Peyer's patch (tissue), 4 donors: ENCODE measurements around the gene HS3ST2. TPM values are rescaled to one million over a fixed set of nuclear protein-coding genes. Genes with fewer than 3 reads are reported as not detected.

Source experiments
- DNase-seq, 3 donors: peaks; one replicate each; pipeline ENCODE4 v3.0.0-alpha.2; 2017 to 2019
- H3K27ac ChIP-seq, 4 donors: fragments of 200-600 bp; sonication (generic); one replicate each; pipeline ENCODE4 v1.5.1; 2016 to 2019
- H3K27me3 ChIP-seq, 2 donors: fragments of 200-600 bp; sonication (generic); one replicate each; pipeline ENCODE4 v1.5.1; 2019
- H3K36me3 ChIP-seq, 3 donors: fragments of 200-600 bp; sonication (generic); one replicate each; pipeline ENCODE4 v1.5.1; 2016 to 2019
- H3K4me1 ChIP-seq, 4 donors: fragments of 200-600 bp; sonication (generic); one replicate each; pipeline ENCODE4 v1.5.1; 2016 to 2019
- H3K4me3 ChIP-seq, 4 donors: fragments of 200-600 bp; sonication (generic); 1 replicate in 3 of 4; 2 replicates in 1 of 4; pipeline ENCODE4 v1.5.1; 2016 to 2019; ENCODE audit warnings: mild to moderate bottlenecking in 1 of 4
- H3K9me3 ChIP-seq, 4 donors: fragments of 200-600 bp; sonication (generic); one replicate each; pipeline ENCODE4 v1.5.1; 2016 to 2019; ENCODE audit warnings: mild to moderate bottlenecking in 1 of 4
- CTCF ChIP-seq, 6 experiments: fragments of 450-650 bp in 4 of 6; fragments of 200-600 bp in 2 of 6; sonication (generic) in 1 of 6; IDR thresholded peaks; one replicate each; pipeline ENCODE4 v1.5.1; 2017 to 2019; ENCODE audit warnings: antibody characterized with exemption in 6 of 6, mild to moderate bottlenecking in 3 of 6, moderate library complexity in 1 of 6
- POLR2A ChIP-seq, 2 donors: fragments of 450-650 bp; IDR thresholded peaks; one replicate each; pipeline ENCODE4 v1.5.1; 2017; ENCODE audit warnings: antibody characterized with exemption in 2 of 2, mild to moderate bottlenecking in 2 of 2, moderate library complexity in 2 of 2
- total RNA-seq, 4 donors: library from RNA; depleted of rRNA; stranded (reverse); fragments of >200 nt; gene quantifications; one replicate each; pipeline ENCODE4 v1.1.0, GENCODE V29; 2016

The HS3ST2 gene
- total RNA-seq, 4 donors from 2014 or later, result 0.40 TPM; not detected in 3

- DNase-seq, result no peak
- H3K27me3 ChIP-seq, result no peaks in the 10 kb centered on the region
- no peaks in the 10 kb centered on the region for H3K9me3 ChIP-seq
- no peak overlapping the region for H3K4me3 ChIP-seq
- TF ChIP-seq POLR2A (IDR thresholded peaks at IDR 0.05), result no peak
- no peak for TF ChIP-seq CTCF (IDR thresholded peaks at IDR 0.05)
- no peaks in the 10 kb centered on the region for H3K4me1 ChIP-seq
- no peak overlapping the region for H3K27ac ChIP-seq
- no peaks in the 10 kb centered on the region for H3K36me3 ChIP-seq
Measured at GRCh38 chr16:22786691-22787090, 27.3 kb upstream of the HS3ST2 start.

- Histone ChIP-seq H3K4me1 (no peaks in the 10 kb centered on the region), H3K9me3 (no peaks in the 10 kb centered on the region), H3K36me3 (no peaks in the 10 kb centered on the region), H3K4me3 (no peak overlapping the region), H3K27me3 (no peaks in the 10 kb centered on the region), H3K27ac (no peak overlapping the region)
- TF ChIP-seq CTCF (IDR thresholded peaks at IDR 0.05), result no peak
- no peak for TF ChIP-seq POLR2A (IDR thresholded peaks at IDR 0.05)
- no peak for DNase-seq
Measured at GRCh38 chr16:22787466-22788192, 26.3 kb upstream of the HS3ST2 start.

- H3K4me1 ChIP-seq, result no peaks in the 10 kb centered on the region
- no peak for DNase-seq
- H3K9me3 ChIP-seq, result no peaks in the 10 kb centered on the region
- no peaks in the 10 kb centered on the region for H3K36me3 ChIP-seq
- TF ChIP-seq CTCF (IDR thresholded peaks at IDR 0.05), result no peak
- no peak for TF ChIP-seq POLR2A (IDR thresholded peaks at IDR 0.05)
- no peaks in the 10 kb centered on the region for H3K27me3 ChIP-seq
- no peak overlapping the region for H3K27ac ChIP-seq
- no peak overlapping the region for H3K4me3 ChIP-seq
Measured at GRCh38 chr16:22788193-22788530, 25.8 kb upstream of the HS3ST2 start.

- Histone ChIP-seq H3K27ac (no peak overlapping the region), H3K9me3 (peaks cover 0 to 3% (median 0%) of the 10 kb centered on the region in 4 donors), H3K27me3 (no peaks in the 10 kb centered on the region), H3K4me1 (no peaks in the 10 kb centered on the region), H3K36me3 (no peaks in the 10 kb centered on the region), H3K4me3 (no peak overlapping the region)
- no peak for TF ChIP-seq POLR2A (IDR thresholded peaks at IDR 0.05)
- DNase-seq, result no peak
Measured at GRCh38 chr16:22789281-22789945, 24.5 kb upstream of the HS3ST2 start.

GRCh38 chr16:22797551-22797950 lies 16.4 kb upstream of the HS3ST2 start:
- H3K27me3 ChIP-seq, result no peaks in the 10 kb centered on the region
- H3K9me3 ChIP-seq, result peaks cover 0 to 6% (median 0%) of the 10 kb centered on the region in 4 donors
- TF ChIP-seq CTCF (IDR thresholded peaks at IDR 0.05) (no peak), POLR2A (IDR thresholded peaks at IDR 0.05) (no peak)
- no peaks in the 10 kb centered on the region for H3K36me3 ChIP-seq
- no peaks in the 10 kb centered on the region for H3K4me1 ChIP-seq
- no peak overlapping the region for H3K27ac ChIP-seq
- DNase-seq, result no peak
- no peak overlapping the region for H3K4me3 ChIP-seq

GRCh38 chr16:22799113-22799512 lies 14.8 kb upstream of the HS3ST2 start:
- TF ChIP-seq POLR2A (IDR thresholded peaks at IDR 0.05) (no peak), CTCF (IDR thresholded peaks at IDR 0.05) (no peak)
- H3K27ac ChIP-seq, result no peak overlapping the region
- H3K4me3 ChIP-seq, result no peak overlapping the region

More at GRCh38 chr16:22799113-22799512, 14.8 kb upstream of the HS3ST2 start:
- Histone ChIP-seq H3K27me3 (no peaks in the 10 kb centered on the region), H3K36me3 (no peaks in the 10 kb centered on the region), H3K4me1 (no peaks in the 10 kb centered on the region), H3K9me3 (peaks cover 0 to 6% (median 0%) of the 10 kb centered on the region in 4 donors)
- no peak for DNase-seq
